ENCODE data around the gene CGRRF1. TPM values are rescaled to one million over a fixed set of nuclear protein-coding genes. Genes with fewer than 3 reads are reported as not detected.

Gene CGRRF1
- polyA plus RNA-seq, 1 of the 3 experiments (the other 2 are of a cell fraction): 6.4 TPM

DNA sequence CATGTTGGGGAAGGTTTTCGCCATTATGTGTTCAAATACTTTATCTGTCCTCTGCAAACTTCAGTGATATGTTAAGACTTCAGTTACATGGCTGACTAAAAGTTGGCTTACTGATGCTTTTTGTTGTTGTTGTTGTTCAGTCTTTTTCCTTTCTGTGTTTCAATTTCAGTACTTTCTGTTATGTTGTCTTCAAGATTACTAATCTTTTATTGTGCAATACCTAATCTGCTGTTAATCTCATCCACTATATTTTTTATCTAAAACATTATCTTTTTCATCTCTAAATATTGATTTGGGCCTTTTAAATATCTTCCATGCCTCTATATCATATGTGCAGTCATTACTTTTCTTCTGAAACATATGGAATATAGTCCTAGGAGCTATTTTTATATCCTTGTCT, 7.0 kb downstream of the CGRRF1 start (continued):
- TF ChIP-seq, protein P1, sequence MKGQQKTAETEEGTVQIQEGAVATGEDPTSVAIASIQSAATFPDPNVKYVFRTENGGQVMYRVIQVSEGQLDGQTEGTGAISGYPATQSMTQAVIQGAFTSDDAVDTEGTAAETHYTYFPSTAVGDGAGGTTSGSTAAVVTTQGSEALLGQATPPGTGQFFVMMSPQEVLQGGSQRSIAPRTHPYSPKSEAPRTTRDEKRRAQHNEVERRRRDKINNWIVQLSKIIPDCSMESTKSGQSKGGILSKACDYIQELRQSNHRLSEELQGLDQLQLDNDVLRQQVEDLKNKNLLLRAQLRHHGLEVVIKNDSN (IDR thresholded peaks at IDR 0.05; ENCODE audit: borderline replicate concordance, low read depth): no peak

DNA sequence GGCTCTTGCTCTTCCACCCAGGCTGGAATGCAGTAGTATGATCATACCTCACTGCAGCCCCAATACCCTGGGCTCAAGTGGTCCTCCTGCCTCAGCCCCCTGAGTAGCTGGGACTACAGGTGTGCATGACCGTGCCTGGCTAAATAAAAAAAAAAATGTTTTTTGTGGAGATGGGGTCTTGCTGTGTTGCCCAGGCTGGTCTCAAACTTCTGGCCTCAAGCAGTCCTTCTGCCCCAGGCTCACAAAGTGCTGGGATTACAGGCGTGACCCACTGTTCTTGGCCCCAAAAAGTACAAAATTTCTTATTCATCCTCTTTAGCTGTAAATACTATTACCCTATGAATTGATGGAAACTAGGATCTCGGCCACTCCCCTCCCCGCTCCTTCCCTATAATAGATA, 14.7 kb downstream of the CGRRF1 start:
- POLR2A ChIA-PET: no interaction called here
- Histone ChIP-seq H3K27me3 (ENCODE audit: insufficient read depth) (no peaks in the 10 kb centered on the region), H3K9me2 (no peaks in the 10 kb centered on the region), H3K27ac (ENCODE audit: low read depth in 2 of 2, low read length in 1 of 2) (no peak overlapping the region), H3K4me3 (ENCODE audit: low read depth in 2 of 2, low read length in 1 of 2) (no peak overlapping the region), H2AFZ (ENCODE audit: low read depth) (no peak overlapping the region), H3K79me2 (ENCODE audit: insufficient read depth) (peaks cover 25% of the 10 kb centered on the region; the same call in 1 of the 2 replicates), H3K36me3 (replicated peaks in 1 of 2; ENCODE audit: control insufficient read depth in 1 of 2, insufficient read depth in 2 of 2, low read length in 1 of 2) (peaks cover 6 to 20% of the 10 kb centered on the region in 2 experiments), H3K4me2 (no peak overlapping the region), H3K4me1 (ENCODE audit: control insufficient read depth in 1 of 2, insufficient read depth in 2 of 2, low read depth in 1 of 2, low read length in 1 of 2) (no peaks in the 10 kb centered on the region; a peak in 2 of 4 replicates), H3K9ac (no peak overlapping the region), H4K20me1 (ENCODE audit: insufficient read depth) (no peaks in the 10 kb centered on the region), H3K9me3 (no peaks in the 10 kb centered on the region), H3F3A (replicated peaks; ENCODE audit: insufficient read depth) (peaks cover 2% of the 10 kb centered on the region)
- DNase-seq: no peak
- 96% methylated on average over 4 of the region's 4 CpGs for WGBS (ENCODE audit: low lambda C conversion rate)
- TF ChIP-seq, protein P2, sequence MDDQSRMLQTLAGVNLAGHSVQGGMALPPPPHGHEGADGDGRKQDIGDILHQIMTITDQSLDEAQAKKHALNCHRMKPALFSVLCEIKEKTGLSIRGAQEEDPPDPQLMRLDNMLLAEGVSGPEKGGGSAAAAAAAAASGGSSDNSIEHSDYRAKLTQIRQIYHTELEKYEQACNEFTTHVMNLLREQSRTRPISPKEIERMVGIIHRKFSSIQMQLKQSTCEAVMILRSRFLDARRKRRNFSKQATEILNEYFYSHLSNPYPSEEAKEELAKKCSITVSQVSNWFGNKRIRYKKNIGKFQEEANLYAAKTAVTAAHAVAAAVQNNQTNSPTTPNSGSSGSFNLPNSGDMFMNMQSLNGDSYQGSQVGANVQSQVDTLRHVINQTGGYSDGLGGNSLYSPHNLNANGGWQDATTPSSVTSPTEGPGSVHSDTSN (IDR thresholded peaks at IDR 0.05): no peak
- TF ChIP-seq SMC3 (IDR thresholded peaks at IDR 0.05; ENCODE audit: low read depth, low read length) (no peak), FOXJ3 (CRISPR knock-in tag; IDR thresholded peaks at IDR 0.05) (no peak), TEAD4 (IDR thresholded peaks at IDR 0.05; ENCODE audit: borderline replicate concordance, insufficient read depth) (no peak), NFIC (IDR thresholded peaks at IDR 0.05; ENCODE audit: borderline replicate concordance) (no peak), TAF1 (IDR thresholded peaks at IDR 0.05; ENCODE audit: borderline replicate concordance, low read depth, low read length) (no peak), TCF12 (IDR thresholded peaks at IDR 0.05) (no peak), NRF1 (IDR thresholded peaks at IDR 0.05; ENCODE audit: low read depth, low read length) (no peak), IRF3 (IDR thresholded peaks at IDR 0.05; ENCODE audit: low read depth, low read length) (no peak), REST (IDR thresholded peaks at IDR 0.05; ENCODE audit: low read depth, low read length) (no peak), RXRA (IDR thresholded peaks at IDR 0.05; ENCODE audit: borderline replicate concordance, low read depth) (no peak), FOSL2 (IDR thresholded peaks at IDR 0.05; ENCODE audit: borderline replicate concordance, low read depth) (no peak)
- TF ChIP-seq, protein P1 (IDR thresholded peaks at IDR 0.05; ENCODE audit: borderline replicate concordance, low read depth): no peak
- CTCF ChIA-PET: interaction anchor here (1.1 to 1.2 kb wide), 3 partner anchors 14 to 353 kb away, joined by 3 read pairs; no protein-coding TSS in a partner anchor
